HuH-7 (cell line): ENCODE measurements around the gene CEP290.

Source experiments
- DNase-seq: peaks from one replicate; pipeline ENCODE4 v3.0.0; 2011; ENCODE audit warnings: low spot score

CEP290 gene

GRCh38 chr12:88141774-88142609 lies at the start of gene CEP290, which contains the start of gene TMTC3:
Gene CEP290 (minus strand): TSS chr12:88142088. CDS start chr12:88141307, 781 bp downstream.
Gene TMTC3 (plus strand): TSS chr12:88142307. CDS start chr12:88148316, 6,009 bp downstream.
- DNase-seq, result peak; percentile 71

GRCh38 chr12:88188180-88188579 lies 46.3 kb upstream of the CEP290 start:
- no peak for DNase-seq

GRCh38 chr12:88187571-88187970 lies 45.7 kb upstream of the CEP290 start:
- DNase-seq, result no peak

- no peak for DNase-seq
Observed at GRCh38 chr12:88185988-88186387, 44.1 kb upstream of the CEP290 start.

GRCh38 chr12:88185279-88185678 lies 43.4 kb upstream of the CEP290 start:
- DNase-seq, result no peak

- no peak for DNase-seq
Observed at GRCh38 chr12:88184196-88184595, 42.3 kb upstream of the CEP290 start.

GRCh38 chr12:88182416-88182815 lies 40.5 kb upstream of the CEP290 start:
- DNase-seq, result no peak

- DNase-seq, result no peak
Observed at GRCh38 chr12:88181881-88182280, 40.0 kb upstream of the CEP290 start.

GRCh38 chr12:88179436-88180014 lies 37.6 kb upstream of the CEP290 start:
- DNase-seq, result no peak

GRCh38 chr12:88175544-88175943 lies 33.7 kb upstream of the CEP290 start:
- DNase-seq, result no peak

- no peak for DNase-seq
Observed at GRCh38 chr12:88172844-88173407, 31.0 kb upstream of the CEP290 start.

- DNase-seq, result no peak
Observed at GRCh38 chr12:88167384-88167783, 25.5 kb upstream of the CEP290 start.

- DNase-seq, result no peak
Observed at GRCh38 chr12:88166179-88166578, 24.3 kb upstream of the CEP290 start.

GRCh38 chr12:88163371-88163770 lies 21.5 kb upstream of the CEP290 start:
- DNase-seq, result no peak

GRCh38 chr12:88156075-88156654 lies 14.3 kb upstream of the CEP290 start:
- no peak for DNase-seq

- DNase-seq, result no peak
Observed at GRCh38 chr12:88153959-88154358, 12.1 kb upstream of the CEP290 start.

GRCh38 chr12:88150063-88150462 lies 8.2 kb upstream of the CEP290 start:
- DNase-seq, result no peak

GRCh38 chr12:88145567-88146505 lies 3.9 kb upstream of the CEP290 start:
- DNase-seq, result no peak

- DNase-seq, result no peak
Observed at GRCh38 chr12:88144546-88145468, 2.9 kb upstream of the CEP290 start.

- no peak for DNase-seq
Observed at GRCh38 chr12:88144037-88144436, 2.1 kb upstream of the CEP290 start.

- DNase-seq, result peak; percentile 1
Observed at GRCh38 chr12:88142610-88142991, 713 bp upstream of the CEP290 start.
